NCI-H526 treated with DMSO at 0.1 percent for 48 hours (cell line): ENCODE data around the gene ENKD1.
"Not testable (repeated sequence)": the region's sequence is repeated elsewhere in the genome, so short reads cannot be mapped to it uniquely, and the experiment has no call there.

ENCODE experiments used
- DNase-seq: peaks from one replicate; lab custom pipeline; 2025; lab: John Stamatoyannopoulos, UW

Gene ENKD1, protein sequence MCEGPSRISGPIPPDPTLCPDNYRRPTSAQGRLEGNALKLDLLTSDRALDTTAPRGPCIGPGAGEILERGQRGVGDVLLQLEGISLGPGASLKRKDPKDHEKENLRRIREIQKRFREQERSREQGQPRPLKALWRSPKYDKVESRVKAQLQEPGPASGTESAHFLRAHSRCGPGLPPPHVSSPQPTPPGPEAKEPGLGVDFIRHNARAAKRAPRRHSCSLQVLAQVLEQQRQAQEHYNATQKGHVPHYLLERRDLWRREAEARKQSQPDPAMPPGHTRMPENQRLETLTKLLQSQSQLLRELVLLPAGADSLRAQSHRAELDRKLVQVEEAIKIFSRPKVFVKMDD

GRCh38 chr16:67666559-67667452, at the start of gene ENKD1, which contains the start of gene C16orf86:
ENKD1 (minus strand) TSS chr16:67666750; CDS start chr16:67666442, 308 bp downstream.
C16orf86 (plus strand) TSS chr16:67666814; CDS start chr16:67666971, 157 bp downstream.
- peak; percentile 62 for DNase-seq

DNA sequence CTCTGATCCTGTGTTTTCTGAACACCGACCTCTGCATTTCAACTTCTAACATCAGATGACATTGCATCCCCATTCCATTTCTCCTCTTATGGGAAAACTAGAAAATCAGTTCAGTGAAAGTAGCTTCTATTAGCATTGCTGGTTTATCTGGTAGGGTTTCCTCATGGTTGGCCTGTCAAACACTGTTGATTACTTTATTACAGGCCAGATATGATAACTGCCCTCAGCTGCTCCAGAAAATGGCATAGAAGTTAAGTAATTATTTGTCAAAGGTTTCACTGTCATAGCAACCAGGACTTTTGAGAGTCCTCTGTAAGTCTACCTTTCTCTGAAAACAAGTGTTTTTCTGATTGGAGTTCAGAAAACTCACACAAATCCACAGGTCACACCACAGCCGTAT, 49.5 kb upstream of the ENKD1 start:
- DNase-seq: no peak

DNA sequence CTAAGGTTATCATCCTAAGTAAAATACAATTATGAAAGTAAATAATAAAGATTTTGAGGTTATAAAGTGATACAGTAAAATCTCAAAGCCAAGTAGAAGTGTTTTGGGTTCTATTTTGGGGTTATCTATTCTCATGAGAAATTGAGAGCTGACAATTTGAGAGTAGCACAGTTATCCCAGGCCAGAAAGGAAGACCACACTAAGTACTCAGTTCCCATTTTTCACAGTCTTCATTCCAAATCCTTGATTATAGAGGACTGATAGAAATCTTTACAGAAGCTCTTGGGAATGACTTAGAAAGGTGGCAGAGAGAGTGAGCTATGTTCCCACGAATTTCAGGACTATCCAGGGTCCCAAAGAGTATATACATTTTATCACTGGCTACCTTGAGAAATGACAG, 48.0 kb upstream of the ENKD1 start:
- DNase-seq: no peak

GRCh38 chr16:67713647-67714273, 47.2 kb upstream of the ENKD1 start:
- DNase-seq: no peak

- DNase-seq: no peak
Observed at GRCh38 chr16:67710607-67711006, 44.1 kb upstream of the ENKD1 start.

DNA sequence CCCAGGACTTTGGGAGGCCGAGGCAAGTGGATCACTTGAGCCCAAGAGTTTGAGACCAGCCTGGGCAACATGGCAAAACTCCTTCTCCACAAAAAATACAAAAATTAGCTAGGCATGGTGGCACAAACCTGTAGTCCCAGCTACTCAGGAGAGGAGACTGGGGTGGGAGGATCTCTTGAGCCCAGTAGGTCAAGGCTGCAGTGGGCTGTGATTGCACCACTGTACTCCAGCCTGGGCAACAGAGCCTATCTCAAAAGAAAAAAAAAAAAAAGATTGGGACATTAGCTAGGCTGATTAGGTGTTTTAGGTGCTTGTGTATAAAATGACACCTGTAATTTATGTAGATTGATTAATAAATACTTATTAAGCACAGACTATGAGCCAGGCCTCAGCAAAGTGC, 42.5 kb upstream of the ENKD1 start:
- DNase-seq: no peak

- no peak for DNase-seq
Observed at GRCh38 chr16:67708368-67708771, 41.8 kb upstream of the ENKD1 start.

DNA sequence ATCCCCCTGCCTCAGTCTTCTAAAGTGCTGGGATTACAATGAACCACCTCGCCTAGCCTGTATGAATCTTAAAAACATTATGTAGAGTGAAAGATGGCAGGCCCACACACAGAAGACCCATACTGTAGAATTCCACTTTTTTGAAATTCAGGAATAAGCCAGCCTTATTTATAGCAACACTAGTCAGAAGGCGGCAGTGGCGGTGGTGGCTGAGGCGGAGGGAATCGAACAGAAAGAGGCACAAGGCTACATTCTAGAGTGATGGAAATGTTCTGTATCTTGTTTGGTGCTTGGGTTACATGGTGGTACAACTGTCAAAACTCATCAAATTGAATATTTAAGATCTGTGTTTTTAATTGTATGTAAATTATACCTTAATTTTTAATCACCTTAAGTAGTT, 41.2 kb upstream of the ENKD1 start:
- no peak for DNase-seq

DNA sequence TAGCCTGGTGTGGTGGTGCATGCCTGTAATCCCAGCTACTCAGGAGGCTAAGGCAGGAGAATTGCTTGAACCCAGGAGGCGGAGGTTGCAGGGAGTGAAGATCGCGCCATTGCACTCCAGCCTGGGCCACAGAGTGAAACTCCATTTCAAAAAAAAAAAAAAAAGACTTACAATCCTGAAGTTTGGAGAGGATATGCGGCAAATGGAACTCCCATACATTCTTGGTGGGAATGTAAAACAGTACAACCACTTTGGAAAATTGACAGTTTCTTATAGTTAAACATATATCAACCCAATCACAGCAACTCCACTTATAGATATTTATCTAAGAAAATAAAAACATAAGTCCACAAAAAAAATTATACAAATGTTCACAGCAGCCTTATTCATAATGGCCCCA, 40.7 kb upstream of the ENKD1 start:
- DNase-seq: no peak

- DNase-seq: no peak
Observed at GRCh38 chr16:67704110-67704509, 37.6 kb upstream of the ENKD1 start.

DNA sequence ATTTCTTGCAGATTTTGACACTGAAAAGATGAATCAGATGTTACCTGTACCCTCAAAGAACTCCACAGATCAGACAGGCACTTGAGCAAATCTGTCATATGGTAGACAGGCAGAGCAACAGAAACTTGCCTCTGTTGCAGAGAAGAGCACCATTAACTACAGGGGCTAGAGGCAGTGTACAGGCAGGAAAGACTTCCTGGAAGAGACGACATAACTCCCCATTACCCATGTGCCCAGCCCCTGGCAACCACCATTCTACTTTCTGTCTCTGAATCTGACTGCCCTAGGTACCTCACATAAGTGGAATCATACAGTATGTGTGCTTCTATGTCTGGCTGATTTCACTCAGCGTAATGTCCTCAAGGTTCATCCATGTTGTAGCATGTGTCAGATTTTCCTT, 37.1 kb upstream of the ENKD1 start:
- DNase-seq: no peak

DNA sequence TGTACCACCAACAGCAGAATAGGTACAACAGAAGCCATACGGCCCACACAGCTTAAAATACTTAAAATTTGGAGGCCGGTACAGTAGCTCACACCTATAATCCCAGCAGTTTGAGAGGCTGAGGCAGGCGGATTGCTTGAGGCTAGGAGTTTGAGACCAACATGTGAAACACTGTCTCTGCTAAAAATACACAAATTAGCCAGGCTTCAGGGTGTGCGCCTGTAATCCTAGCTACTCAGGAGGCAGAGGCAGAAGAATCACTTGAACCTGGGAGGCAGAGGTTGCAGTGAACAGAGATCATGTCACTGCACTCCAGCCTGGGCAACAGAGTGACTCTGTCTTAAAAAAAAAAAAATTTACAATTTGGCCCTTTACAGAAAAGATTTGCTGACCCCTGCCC, 35.6 kb upstream of the ENKD1 start:
- no peak for DNase-seq

DNA sequence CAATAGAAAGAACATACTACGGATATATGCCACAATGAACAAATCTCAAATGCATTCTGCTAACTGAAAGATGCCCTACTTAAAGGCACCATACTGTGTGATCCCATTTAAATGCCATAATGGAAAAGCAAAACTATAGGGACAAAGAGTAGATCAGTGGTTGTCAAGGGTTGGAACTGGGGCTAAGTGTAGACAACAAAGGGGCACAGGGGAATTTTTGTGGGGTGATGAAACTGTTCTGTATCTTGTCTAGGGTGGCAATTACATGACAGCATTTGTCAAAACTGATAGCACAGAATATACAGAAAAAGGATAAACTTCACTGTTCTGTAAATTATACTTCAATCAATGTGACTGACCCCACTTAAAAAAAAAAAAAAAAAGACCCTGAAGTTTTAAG, 34.9 kb upstream of the ENKD1 start:
- DNase-seq: no peak

DNA sequence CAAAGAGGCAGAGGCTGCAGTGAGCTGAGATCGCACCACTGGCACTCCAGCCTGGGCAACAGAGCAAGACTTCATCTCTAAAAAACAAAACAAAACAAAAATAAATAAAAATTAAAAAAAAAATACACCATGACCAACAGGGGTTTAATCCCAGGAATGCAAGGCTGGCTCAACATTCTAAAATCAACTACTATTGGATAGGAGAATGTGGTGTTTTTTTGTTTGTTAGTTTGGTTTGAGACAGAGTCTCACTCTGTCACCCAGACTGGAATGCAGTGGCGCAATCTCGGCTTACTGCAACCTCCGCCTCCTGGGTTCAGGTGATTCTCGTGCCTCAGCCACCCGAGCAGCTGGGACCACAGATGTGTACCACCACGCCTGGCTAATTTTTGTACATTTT, 32.7 kb upstream of the ENKD1 start:
- no peak for DNase-seq

- no peak for DNase-seq
Observed at GRCh38 chr16:67697422-67698185, 31.1 kb upstream of the ENKD1 start.

DNA sequence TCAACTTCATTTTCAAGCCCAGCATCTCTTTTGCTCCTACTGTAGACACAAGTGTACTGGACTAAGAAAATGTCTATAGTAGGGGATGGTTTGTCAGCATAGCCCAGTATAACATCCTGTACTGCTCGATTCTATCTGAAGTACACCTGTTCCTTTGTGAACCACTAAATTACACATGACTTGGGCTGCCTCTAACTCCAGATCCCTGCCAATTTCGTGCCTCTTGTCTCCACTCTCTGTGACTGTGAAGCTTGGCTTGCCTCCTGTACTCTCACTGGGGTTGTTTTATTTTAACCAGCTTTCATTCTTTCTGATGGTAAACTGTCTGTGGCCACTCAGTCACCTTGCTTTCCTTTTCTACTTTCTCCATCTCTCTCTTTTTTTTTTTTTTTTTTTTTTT, 28.1 kb upstream of the ENKD1 start:
- no peak for DNase-seq

GRCh38 chr16:67693517-67694285, 27.2 kb upstream of the ENKD1 start:
- DNase-seq: not testable (repeated sequence)

DNA sequence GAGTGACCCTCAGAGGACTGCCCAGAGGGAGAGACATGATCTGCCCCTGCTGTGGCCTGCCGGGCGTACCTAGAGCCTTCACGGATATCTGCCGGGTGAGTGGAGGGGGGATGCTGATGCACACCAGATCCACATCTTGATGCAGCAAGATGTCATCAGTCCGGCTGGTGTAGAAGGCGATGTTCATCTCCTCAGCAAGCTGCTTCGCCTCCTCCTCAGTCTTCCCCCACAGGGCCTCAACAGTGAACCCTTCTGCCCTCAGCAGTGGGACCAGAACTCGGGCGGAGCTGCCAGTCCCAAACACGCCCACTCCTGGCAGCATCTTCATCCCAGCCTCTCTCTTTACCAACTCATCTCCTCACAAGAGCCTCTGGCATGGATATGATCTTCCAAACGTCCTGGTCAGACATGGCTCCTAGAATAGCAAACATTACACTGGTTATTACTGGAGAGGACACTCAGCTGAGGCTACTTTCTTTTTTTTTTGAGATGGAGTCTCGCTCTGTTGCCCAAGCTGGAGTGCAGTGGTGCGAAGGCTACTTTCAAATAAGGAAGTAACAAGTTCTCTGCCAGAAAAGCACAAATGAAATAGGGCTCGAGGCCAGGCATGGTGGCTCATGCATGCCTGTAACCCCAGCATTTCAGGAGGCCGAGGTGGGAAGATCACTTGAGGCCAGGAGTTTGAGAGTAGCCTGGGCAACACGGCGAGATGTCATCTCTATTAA, 19.0 kb upstream of the ENKD1 start:
- no peak for DNase-seq

- DNase-seq: no peak
Observed at GRCh38 chr16:67683767-67684166, 17.2 kb upstream of the ENKD1 start.
